NCI-H2196 (cell line): Measurements from ENCODE around the gene NCMAP.
"Not testable (repeated sequence)": the region's sequence is repeated elsewhere in the genome, so short reads cannot be mapped to it uniquely, and the experiment has no call there.

ENCODE experiments used
- DNase-seq: peaks from one replicate; lab custom pipeline; 2025; ENCODE audit not compliant: unreplicated experiment; lab: John Stamatoyannopoulos, UW

The NCMAP gene

DNA sequence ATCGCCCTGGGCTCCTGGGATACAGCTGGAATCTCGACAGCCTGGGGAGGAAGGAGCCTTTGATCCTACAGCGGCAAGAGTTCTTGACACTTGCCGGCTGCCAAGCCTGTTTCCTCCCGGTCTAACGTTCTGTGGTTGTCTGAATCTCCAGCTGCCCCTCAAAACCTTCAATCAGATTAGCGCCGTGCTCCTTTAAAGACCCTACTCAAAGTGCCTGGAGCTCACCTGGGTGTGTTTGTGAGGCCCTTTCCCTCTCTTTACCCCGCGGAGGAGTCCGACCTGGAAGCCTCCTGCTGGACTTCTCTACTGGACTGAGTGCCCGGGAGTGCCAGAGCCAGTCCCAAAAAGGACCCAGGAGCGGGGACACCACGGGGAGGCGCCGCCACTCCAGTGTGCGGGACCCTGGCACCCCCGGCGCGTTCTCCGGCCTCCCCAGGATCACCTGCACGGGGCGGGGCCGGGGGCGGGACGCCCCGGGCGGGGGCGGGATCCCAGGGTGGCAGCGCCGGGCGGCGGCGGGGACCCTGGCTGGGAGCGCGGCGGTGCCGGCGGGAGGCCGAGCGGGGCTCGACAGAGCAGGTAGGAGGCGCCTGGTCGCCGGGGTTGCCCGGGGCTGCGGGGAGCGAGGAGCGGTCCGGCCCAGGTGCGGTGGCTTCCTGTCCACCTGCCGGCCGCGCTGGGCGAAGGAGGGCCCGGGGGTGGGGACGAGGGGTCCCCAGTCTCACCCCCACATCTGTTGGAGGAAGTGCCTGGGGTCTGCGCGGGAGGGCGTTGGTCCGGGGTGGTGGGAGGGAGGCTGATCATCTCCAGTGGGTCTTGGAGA lies at the start of gene NCMAP:
Gene NCMAP (plus strand): TSS at position 497 of the 823 bp plus-strand sequence. CDS start 39,344 bp downstream, outside the sequence.
- DNase-seq = peak; percentile 25

GRCh38 chr1:24506691-24507381 lies 49.1 kb upstream of the NCMAP start:
- DNase-seq = no peak

DNA sequence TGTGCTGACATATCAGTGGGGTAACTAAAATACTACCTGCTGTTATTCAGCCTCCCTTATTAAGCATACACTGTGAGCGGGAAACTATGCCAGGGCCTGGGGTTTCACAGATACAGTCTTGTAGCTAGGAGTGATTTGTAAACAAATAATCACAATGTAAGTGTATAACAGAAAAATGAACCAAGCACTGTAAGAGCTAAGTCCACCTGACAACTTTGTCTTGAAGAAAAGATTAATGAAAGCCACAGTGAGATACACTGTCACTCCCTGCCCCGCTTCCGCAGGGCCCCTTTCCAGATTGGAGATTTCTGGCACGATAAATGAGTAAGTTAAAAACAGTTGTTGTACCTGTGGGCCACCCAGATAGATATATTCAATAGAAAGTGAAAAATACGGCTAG lies 48.5 kb upstream of the NCMAP start:
- no peak for DNase-seq

GRCh38 chr1:24508911-24509310 lies 47.0 kb upstream of the NCMAP start:
- no peak for DNase-seq

GRCh38 chr1:24513706-24514105 lies 42.2 kb upstream of the NCMAP start:
- DNase-seq = no peak

DNA sequence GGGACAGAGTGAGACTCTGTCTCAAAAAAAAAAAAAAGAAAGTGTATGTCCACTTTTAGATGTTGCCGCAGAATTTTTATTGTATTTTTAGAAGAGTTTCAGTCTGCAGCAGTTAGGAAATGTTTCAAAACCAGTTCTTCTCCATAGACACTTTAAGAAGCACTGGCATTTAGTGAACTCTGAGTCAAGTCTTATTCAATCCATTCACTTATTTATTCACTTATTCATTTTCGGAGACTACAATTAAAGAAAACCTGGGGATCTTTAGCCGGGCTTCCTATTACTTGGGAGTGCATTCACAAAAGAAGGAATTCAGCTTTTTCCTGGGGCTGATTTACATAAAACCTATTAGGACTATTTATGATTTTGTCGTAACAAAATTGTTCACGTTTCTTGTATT lies 40.9 kb upstream of the NCMAP start:
- DNase-seq = no peak

DNA sequence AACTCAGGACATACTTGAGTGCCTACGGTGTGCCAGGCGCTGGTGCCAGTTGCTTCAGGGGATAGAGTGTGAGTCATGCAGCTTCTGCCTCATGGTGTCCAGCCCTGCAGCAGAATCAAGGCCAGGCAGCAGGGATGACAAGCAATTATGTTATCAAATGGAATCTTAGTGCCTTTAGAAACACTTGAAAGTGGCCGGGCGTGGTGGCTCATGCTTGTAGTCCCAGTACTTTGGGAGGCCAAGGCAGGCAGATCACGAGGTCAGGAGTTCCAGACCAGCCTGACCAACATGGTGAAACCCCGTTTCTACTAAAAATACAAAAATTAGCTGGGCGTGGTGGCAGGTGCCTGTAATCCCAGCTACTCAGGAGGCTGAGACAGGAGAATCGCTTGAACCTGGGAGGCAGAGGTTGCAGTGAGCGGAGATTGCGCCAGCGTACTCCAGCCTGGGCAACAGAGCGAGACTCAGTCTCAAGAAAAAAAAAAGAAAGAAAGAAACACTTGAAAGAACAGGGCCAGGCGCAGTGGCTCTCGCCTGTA lies 40.1 kb upstream of the NCMAP start:
- not testable (repeated sequence) for DNase-seq

DNA sequence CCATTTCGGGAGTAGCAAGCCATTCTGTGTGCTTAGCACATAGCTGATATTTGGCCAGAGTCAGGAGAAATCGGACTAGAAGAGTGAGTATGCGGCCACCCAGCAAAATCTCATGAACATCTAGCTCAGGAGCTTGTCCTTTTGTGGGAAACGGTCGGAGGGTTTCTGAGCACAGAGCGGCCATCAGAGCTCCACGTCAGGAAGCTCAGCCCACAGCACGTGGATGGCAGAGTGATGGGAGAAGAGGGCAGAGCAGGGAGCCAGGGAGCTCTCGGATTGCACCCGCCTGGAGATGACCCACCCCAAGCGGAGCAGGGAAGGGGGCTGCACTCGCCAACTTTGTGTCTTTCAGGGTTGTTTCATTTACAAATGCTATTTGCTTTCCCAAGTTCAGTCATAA lies 39.4 kb upstream of the NCMAP start:
- DNase-seq = no peak

GRCh38 chr1:24517898-24518297 lies 38.0 kb upstream of the NCMAP start:
- no peak for DNase-seq

DNA sequence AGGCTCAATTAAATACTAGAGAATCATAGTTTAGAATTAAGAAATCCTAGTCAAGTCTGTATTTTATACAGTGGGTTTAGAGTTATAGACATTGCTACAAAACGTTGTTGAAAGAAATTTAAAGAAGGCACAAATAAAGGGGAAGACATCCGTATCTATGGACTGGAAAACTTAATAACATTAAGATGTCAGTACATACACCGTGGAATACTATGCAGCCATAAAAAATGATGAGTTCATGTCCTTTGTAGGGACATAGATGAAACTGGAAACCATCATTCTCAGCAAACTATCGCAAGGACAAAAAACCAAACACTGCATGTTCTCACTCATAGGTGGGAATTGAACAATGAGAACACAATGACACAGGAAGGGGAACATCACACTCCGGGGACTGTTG lies 35.6 kb upstream of the NCMAP start:
- DNase-seq = not testable (repeated sequence)

- no peak for DNase-seq
Measured at GRCh38 chr1:24525606-24526005, 30.3 kb upstream of the NCMAP start.

DNA sequence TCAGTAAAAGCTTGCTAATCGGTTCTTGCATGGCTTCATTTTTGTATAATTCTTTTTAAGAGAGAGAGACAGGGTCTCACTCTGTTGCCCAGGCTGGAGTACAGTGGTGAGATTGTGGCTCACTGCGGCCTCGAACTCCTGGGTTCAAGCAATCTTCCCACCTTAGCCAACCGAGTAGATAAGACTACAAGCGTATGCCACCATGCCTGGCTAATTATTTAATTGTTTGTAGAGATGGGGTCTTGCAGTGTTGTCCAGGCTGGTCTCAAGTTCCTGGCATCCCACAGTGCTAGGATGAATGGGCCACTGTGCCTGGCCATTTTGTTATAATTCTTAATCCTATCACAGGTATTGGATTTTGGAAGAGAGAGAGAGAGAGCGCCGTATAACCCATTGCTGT lies 29.8 kb upstream of the NCMAP start:
- no peak for DNase-seq

GRCh38 chr1:24526940-24527542 lies 28.8 kb upstream of the NCMAP start:
- no peak for DNase-seq

- peak; percentile 61 for DNase-seq
Measured at GRCh38 chr1:24528744-24529143, 27.1 kb upstream of the NCMAP start.

GRCh38 chr1:24529292-24529691 lies 26.6 kb upstream of the NCMAP start:
- DNase-seq = not testable (repeated sequence)

DNA sequence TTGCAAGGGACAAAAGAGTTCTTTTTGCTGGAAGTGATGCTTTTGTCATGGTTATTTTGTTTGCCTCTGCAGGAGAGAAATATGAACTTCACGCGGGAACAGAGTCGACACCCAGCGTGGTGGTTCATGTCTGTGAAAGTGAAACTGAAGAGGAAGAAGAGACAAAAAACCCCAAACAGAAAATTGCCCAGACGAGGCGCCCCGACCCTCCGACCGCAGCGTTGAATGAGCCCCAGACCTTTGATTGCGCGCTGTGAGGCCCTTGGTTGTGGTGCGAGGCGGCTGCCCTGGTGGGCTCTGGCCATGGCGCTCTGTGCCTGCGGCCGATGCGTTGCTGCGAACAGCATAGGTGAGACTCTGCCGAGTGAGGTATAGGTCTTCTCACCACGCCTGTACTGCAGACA lies 20.9 kb upstream of the NCMAP start:
- DNase-seq = no peak

- no peak for DNase-seq
Measured at GRCh38 chr1:24535778-24536177, 20.1 kb upstream of the NCMAP start.

- DNase-seq = no peak
Measured at GRCh38 chr1:24536391-24536840, 19.5 kb upstream of the NCMAP start.

DNA sequence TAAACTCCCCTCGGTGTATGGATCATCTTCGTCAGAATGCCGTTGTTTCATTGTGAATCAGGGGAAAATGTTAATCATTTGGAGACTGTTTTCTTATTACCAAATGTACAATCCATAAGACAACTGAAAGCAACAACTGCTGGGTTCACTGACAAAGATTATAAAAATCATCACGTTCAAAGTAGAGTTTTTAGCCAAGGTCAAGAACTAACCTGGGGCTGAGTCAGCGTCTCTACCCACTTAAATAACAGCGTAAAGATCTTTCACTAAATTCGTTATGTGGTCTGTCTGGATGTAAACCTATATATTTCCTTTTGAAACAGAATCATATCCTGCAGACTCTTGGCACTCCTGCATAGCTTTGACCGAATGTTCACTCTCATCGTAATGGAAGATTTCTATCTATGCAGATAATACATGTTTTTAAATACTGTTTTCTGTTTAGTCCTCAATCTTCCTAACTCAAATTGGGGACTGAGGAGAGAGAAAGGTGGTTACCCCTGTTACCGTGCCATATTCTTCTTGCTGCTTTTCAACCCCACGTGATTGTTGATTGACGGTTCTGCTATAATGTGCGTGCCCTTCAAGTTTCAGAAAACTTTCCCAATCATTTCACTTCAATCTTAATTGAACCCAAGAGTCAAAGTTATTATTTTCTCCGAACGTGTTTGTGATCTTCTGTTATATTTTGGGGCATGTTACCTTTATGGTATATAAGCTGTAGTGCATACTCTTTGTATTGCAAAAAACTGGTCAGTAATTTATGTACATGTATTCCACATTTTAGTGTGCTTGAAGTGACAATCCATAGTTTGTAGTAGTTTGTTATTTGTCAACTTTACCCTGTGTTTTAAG lies 15.6 kb upstream of the NCMAP start:
- DNase-seq = no peak

DNA sequence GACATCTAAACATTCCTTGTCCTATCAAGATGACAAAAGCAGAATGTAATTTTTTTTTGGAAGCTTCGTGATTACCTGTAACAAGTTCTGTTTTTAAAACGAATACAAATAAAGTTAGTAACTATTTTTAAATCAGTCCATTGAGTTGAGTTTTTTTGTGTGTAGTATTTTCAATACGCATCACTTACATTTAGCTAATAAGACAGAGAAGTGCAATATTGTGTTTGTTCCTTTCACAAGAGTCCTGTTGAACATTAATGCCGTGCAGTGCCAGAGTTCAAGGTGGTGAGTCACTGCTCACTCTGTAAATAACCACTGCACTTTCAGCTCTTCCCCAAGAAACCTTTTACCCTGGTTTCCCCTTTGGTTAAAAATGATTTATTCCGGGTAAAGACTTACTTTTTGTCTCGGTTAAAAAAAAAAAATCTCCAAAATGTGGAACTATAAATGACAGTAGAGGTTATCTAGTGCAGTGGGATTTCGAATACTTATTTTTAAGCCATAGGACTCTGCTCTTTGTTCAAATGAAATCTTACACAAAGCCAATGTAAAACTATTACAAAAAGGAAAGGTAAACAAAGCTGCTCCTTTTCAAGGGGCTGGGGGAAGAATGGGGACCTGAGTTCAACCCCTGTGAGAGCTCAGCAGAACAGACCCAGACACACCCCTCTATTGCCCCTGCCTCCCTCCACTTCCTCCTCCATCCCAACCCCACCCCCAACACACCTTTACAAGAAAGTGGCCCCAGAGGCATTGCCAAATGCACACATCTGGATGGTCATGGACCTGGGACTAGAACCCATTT lies 14.8 kb upstream of the NCMAP start:
- DNase-seq = no peak
